ENCODE results near the gene GRID1.
"Not testable (repeated sequence)": the region's sequence is repeated elsewhere in the genome, so short reads cannot be mapped to it uniquely, and the experiment has no call there.

DNA sequence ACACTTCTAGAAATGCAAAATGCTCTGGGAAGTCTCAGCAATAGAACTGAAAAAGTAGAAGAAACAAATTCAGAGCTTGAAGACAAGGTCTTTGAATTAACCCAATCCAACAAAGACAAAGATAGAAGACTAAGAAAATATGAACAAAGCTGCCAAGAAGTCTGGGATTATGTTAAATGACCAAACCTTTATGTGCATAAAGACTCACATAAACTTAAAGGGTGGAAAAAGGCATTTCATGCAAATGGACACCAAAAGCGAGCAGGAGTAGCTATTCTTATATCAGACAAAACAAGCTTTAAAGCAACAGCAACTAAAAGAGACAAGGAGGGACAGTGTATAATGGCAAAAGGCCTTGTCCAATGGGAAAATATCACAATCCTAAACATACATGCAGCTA, 274.3 kb downstream of the GRID1 start:
- not testable (repeated sequence) for TF ChIP-seq HLTF (IDR thresholded peaks at IDR 0.05); ZNF274 (IDR thresholded peaks at IDR 0.05; ENCODE audit: borderline replicate concordance, low read depth, low read length); XRCC4 (IDR thresholded peaks at IDR 0.05; ENCODE audit: extremely low read depth, insufficient read depth, insufficient read length)
- TF ChIP-seq, protein P1, sequence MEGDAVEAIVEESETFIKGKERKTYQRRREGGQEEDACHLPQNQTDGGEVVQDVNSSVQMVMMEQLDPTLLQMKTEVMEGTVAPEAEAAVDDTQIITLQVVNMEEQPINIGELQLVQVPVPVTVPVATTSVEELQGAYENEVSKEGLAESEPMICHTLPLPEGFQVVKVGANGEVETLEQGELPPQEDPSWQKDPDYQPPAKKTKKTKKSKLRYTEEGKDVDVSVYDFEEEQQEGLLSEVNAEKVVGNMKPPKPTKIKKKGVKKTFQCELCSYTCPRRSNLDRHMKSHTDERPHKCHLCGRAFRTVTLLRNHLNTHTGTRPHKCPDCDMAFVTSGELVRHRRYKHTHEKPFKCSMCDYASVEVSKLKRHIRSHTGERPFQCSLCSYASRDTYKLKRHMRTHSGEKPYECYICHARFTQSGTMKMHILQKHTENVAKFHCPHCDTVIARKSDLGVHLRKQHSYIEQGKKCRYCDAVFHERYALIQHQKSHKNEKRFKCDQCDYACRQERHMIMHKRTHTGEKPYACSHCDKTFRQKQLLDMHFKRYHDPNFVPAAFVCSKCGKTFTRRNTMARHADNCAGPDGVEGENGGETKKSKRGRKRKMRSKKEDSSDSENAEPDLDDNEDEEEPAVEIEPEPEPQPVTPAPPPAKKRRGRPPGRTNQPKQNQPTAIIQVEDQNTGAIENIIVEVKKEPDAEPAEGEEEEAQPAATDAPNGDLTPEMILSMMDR (IDR thresholded peaks at IDR 0.05 in 2 of 3, conservative IDR thresholded peaks at IDR 0.05 in 1 of 3; ENCODE audit: insufficient read depth in 2 of 3, low read depth in 1 of 3, low read length in 3 of 3): not testable (repeated sequence)
